ENCODE measurements around the gene MTHFD1L.

- TF ChIP-seq CTCF (conservative IDR thresholded peaks at IDR 0.05; ENCODE audit: low read depth, low read length) = no peak
- no peak for TF ChIP-seq POLR2A (IDR thresholded peaks at IDR 0.05; ENCODE audit: low read depth, low read length)
- no peak for TF ChIP-seq MXI1 (IDR thresholded peaks at IDR 0.05; ENCODE audit: borderline replicate concordance, low read depth, low read length)
- no peak for TF ChIP-seq MAFK (IDR thresholded peaks at IDR 0.05; ENCODE audit: low read depth, low read length)
These were observed 224.5 kb downstream of the MTHFD1L start for GRCh38 chr6:151089978-151090377.
